ENCODE results near the gene RWDD4.

RWDD4 gene

DNA sequence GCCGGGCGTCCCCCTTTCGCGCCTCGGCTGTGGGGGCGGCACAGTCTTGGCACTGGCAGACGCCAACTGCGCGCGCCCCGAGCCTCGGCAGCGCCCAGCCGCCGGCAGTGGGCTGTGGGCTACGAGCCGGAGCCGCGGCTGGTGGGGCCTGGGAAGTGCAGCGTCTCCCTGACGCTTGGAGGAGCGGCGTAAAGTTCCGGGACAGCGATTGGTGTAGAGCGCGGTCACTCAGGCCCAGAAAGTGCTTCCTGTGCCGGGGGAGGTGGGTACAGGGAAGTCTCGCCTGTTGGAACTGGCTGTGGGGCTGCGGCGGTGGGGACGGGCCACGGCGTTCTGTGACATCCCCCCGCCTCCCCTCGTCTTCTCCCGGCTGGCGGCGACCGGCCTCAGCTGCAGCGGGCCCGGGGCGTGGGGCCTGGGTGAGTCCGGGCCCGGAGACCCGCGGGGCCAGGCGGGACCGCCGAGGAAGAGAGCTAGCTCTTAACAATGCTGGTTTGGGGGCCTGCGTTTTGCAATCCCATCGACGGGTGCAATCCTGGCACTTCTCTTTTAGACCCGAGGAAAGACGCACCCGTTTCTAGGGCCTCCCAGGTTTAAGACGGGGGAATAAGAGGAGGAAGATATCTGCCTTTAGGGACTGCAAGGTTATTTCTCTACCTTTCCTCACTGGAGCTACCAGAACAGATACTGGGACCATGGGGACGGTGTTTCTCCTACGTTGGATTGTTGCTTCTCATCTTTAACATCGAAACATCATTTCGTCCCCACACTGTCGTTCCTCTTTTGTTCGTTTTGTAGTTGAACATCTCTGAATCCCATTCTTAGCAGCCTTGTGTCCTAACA lies at the start of gene RWDD4, which contains the start of gene TRAPPC11:
RWDD4 (minus strand) TSS at position 157 of the 843 bp plus-strand sequence. CDS start 233 bp downstream, outside the sequence.
TRAPPC11 (plus strand) TSS at position 265 of the 843 bp plus-strand sequence. CDS start 4,575 bp downstream, outside the sequence.
- peak; percentile 97 for DNase-seq (ENCODE audit: low read depth)

GRCh38 chr4:183702492-183702891 lies 43.5 kb upstream of the RWDD4 start:
- no peak for DNase-seq (ENCODE audit: low read depth)

DNA sequence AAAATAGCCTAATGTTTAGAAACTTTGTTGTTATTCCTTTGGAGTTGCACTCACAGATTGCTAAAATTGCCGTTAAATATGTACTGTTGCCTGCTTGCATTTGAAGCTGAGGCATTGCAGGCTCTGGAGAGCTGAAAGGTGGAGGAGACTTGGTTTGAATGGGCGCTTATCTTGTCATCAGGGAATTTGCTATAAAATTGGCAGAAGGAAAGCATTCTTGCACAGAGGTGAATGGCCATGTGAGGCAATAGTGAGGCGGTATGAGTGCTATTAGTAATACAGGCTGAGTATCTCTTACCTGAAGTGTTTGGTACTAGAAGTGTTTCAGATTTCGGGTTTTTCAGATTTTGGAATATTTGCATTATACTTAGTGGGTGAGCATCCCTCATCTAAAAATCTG lies 41.4 kb upstream of the RWDD4 start:
- DNase-seq (ENCODE audit: low read depth): no peak

- DNase-seq (ENCODE audit: low read depth): no peak
Measured at GRCh38 chr4:183698909-183699308, 39.9 kb upstream of the RWDD4 start.

GRCh38 chr4:183691897-183692296 lies 32.9 kb upstream of the RWDD4 start:
- no peak for DNase-seq (ENCODE audit: low read depth)

GRCh38 chr4:183691006-183691405 lies 32.0 kb upstream of the RWDD4 start:
- no peak for DNase-seq (ENCODE audit: low read depth)

DNA sequence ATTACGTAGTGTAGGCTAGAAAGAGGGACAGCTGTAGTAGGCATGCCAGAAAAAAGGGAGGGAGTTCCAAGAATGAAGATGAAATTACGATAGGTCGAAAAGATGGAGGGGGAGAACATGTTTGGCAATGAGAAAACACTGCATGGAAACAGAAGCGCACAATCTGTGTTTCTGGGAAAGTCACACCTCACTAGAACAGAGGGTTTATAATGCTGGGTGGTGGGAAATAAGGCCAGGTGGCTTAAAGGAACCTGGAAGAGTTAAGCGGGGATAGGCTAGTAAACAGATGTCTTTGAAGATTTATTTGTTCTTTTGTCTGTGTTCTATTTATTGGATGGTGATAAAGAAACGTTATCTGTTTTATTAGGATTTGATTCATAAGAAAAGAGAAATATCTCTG lies 29.2 kb upstream of the RWDD4 start:
- no peak for DNase-seq (ENCODE audit: low read depth)

GRCh38 chr4:183686461-183686860 lies 27.5 kb upstream of the RWDD4 start:
- DNase-seq (ENCODE audit: low read depth): no peak

DNA sequence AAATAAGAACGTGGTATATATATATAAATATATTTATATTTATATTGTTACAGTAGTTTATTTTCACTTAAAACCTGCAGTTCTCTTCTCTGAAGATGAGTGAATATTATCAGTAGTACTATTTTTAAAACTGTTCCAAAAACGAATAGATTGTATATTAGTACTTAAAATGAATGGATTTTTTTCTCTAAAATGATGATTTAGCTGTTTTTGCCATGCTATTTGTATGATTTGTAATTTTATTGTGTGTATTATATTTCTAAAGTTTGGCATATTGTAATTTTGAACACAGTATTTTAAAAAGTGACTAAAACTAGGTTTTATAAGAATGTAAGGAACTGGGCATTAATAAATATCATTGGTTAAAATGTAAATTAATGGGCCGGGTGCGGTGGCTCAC lies 22.1 kb upstream of the RWDD4 start:
- no peak for DNase-seq (ENCODE audit: low read depth)

DNA sequence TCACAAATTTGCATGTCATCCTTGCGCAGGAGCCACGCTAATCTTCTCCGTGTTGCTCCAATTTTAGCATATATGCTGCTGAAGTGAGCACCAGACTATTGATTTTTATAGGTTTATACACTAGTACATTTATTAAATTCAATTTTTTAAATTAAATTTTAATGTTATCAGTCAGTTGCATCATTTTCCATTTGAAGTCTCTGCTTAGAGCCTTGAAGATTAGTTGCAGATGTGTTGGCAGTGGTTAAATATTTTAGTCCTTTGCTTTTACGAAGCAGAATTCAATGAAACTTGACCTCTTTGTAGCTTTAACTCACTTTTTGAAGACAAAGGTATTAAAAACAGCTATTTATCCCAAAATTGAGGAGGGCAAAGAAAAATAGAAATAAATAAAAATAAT lies 16.6 kb upstream of the RWDD4 start:
- peak; percentile 78 for DNase-seq (ENCODE audit: low read depth)

- DNase-seq (ENCODE audit: low read depth): no peak
Measured at GRCh38 chr4:183674153-183674552, 15.2 kb upstream of the RWDD4 start.

DNA sequence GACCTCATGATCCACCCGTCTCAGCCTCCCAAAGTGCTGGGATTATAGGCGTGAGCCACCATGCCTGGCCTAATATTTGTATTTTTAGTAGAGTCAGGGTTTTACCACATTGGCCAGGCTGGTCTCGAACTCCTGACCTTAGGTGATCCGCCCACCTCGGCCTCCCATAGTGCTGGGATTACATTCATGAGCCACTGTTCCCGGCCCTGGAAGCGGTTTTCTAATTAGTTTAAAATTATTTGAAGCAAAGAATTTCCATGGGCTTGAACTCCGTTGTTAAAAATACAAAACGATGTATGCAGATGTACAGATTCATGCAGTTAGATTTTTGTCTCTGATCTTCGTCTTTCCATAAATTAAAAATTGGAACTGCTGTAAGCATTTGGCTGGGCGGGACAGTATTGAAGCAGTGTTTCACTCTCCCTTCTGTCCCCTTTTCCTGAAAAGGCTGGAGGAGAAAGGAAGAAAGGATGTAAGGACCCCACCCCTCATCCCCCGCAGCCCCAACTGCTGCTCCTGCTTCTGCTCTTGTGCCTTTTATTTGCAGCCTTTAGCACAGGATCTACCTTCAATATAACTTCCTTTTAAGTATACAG lies 12.1 kb upstream of the RWDD4 start:
- no peak for DNase-seq (ENCODE audit: low read depth)

DNA sequence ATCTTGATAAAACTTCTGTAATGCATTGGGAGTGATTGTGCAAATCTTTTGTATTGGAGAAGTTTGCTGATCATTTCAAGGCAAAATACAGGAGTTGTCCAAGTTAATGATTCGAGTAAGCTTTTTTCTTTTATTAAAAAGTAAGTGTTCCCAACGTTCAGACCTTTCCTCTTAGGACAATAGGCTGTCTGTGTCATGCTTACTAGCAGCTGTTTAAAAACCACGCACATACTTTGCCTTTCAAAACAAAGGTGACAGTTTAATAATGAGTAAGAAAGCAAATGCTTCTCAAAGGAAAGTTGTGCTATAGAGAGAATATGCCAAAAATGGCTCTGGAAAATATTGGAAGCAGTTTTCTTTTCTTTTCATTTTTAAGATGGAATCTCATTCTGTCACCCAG lies 11.3 kb upstream of the RWDD4 start:
- DNase-seq (ENCODE audit: low read depth): no peak

- DNase-seq (ENCODE audit: low read depth): no peak
Measured at GRCh38 chr4:183666088-183666487, 7.1 kb upstream of the RWDD4 start.

DNA sequence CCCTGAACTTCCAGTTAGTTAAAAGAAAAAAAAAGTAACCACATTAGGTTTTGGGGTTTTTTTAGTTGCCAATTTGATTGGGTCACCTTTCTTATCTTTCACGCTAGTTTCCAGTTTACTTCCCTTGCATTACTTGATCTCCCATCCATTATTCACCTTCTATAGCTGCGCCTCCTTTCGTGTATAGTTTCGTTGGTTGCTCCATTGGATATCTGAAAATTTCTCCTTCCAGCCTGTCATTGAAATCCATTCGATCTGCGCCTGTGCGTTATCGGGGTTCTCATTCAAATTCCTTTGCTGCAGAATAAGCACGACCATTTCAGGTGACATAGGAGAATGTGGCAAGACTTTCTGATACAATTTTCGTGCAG lies 872 bp upstream of the RWDD4 start:
- DNase-seq (ENCODE audit: low read depth): no peak

DNA sequence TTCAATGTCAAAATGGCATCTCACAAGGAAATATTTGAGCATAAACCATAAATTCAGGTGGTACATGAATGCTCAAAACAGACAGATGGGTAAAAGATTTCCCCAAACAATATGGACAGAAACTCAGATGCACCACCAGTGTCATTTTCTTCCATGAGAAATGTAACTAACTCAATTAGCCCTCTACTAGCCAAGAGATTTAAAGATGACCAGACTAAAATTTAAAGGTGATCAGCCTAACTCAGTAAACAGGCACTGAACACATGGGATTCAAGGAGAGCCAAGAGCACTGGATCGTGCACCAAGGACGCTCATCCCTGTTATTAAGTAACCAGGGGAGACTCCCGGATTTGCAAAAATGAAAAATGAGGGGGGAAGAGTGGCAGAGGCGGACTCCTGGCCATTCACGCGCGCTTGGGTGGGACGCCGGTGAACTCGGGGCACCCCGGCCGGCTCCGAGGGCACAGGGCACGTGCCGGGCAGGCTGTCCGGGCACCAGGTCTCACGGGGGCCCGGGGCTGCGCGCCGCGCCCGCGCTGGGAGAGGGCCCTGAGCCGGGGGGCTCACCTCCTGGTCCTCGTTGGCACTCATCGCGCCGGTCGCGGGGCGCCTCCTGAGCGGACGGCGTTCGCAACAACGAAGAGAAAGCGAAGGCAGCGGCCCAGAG lies 490 bp downstream of the RWDD4 start:
- DNase-seq (ENCODE audit: low read depth): no peak

GRCh38 chr4:183657564-183657963 lies 1.4 kb downstream of the RWDD4 start:
- DNase-seq (ENCODE audit: low read depth): no peak

DNA sequence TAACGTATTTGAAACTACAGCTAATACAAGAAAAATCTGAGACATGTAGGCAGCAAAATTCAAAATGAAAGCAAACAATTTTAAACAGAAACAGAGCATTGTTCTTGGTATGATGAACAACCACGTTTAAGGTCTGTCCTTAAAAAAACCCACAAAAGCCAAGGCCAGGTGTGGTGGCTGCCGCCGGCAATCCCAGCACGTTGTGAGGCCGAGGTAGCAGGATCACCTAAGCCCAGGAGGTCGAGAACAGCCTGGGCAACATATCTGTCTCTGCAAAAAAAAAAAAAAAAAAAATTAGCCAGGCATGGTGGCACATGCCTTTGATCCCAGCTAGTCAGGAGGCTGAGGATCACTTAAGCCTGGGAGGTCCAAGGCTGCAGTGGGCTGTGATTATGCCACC lies 13.7 kb downstream of the RWDD4 start:
- no peak for DNase-seq (ENCODE audit: low read depth)

- DNase-seq (ENCODE audit: low read depth): peak; percentile 23
Measured at GRCh38 chr4:183639291-183639690, 19.7 kb downstream of the RWDD4 start.

DNA sequence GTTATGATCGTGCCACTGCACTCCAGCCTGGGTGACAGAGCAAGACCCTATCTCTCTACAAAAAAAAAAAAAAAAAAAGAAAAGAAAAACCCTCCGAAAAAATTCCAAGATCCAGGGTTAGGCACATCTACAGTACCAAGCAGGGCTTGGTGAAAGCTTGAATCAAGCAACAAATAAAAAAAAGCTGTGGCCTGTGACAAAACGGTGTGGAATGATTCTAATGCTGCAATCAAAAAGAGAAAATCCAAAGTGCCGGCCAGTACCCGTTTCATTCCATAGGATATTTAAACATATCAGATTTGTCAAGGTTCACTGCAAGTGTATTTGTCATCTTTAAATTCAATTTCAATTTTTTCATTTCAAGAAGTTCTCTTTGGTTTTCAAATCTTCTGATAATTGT lies 20.5 kb downstream of the RWDD4 start:
- peak; percentile 30 for DNase-seq (ENCODE audit: low read depth)

- no peak for DNase-seq (ENCODE audit: low read depth)
Measured at GRCh38 chr4:183637461-183637860, 21.5 kb downstream of the RWDD4 start.

- peak; percentile 37 for DNase-seq (ENCODE audit: low read depth)
Measured at GRCh38 chr4:183636923-183637322, 22.1 kb downstream of the RWDD4 start.

GRCh38 chr4:183636503-183636902 lies 22.5 kb downstream of the RWDD4 start:
- no peak for DNase-seq (ENCODE audit: low read depth)
